SK-N-SH treated with all-trans-retinoic acid at 6 μM for 48 hours (cell line): ENCODE measurements around the gene APC2.

Experiments used
- ARNTL ChIP-seq: fragments of 450-650 bp; formaldehyde crosslinking; IDR thresholded peaks from 2 replicates; pipeline ENCODE4 v1.5.0; 2020; ENCODE audit warnings: low read depth, mild to moderate bottlenecking, moderate library complexity, borderline replicate concordance
- BACH2 ChIP-seq: fragments of 250-450 bp; sonication (Bioruptor Pico); IDR thresholded peaks from 2 replicates; pipeline ENCODE4 v1.9.0; 2021; ENCODE audit warnings: mild to moderate bottlenecking, borderline replicate concordance
- OSR1 ChIP-seq: fragments of 250-450 bp; sonication (Bioruptor Pico); IDR thresholded peaks from 2 replicates; pipeline ENCODE4 v1.8.0; 2022; ENCODE audit warnings: moderate library complexity, mild to moderate bottlenecking, inconsistent platforms
- PPARA ChIP-seq: fragments of 250-450 bp; sonication (Bioruptor Pico); IDR thresholded peaks from 2 replicates; pipeline ENCODE4 v1.5.0; 2020; ENCODE audit warnings: mild to moderate bottlenecking, borderline replicate concordance
- TOX ChIP-seq: fragments of 250-450 bp; sonication (Bioruptor Pico); IDR thresholded peaks from 2 replicates; pipeline ENCODE4 v1.8.0; 2021; ENCODE audit warnings: mild to moderate bottlenecking, moderate library complexity, borderline replicate concordance
- ZC3H10 ChIP-seq: fragments of 250-450 bp; sonication (Bioruptor Pico); IDR thresholded peaks from 2 replicates; pipeline ENCODE4 v1.5.1; 2021; ENCODE audit warnings: mild to moderate bottlenecking, moderate library complexity
- ZFP3 ChIP-seq: fragments of 250-450 bp; sonication (Bioruptor Pico); IDR thresholded peaks from 2 replicates; pipeline ENCODE4 v1.5.0; 2020; ENCODE audit warnings: mild to moderate bottlenecking, moderate library complexity
- ZFP30 ChIP-seq: fragments of 450-650 bp; formaldehyde crosslinking; IDR thresholded peaks from 2 replicates; pipeline ENCODE4 v1.5.0; 2022; ENCODE audit warnings: mild to moderate bottlenecking, moderate library complexity
- ZNF565 ChIP-seq: fragments of 450-650 bp; formaldehyde crosslinking; conservative IDR thresholded peaks from 2 replicates; pipeline ENCODE4 v1.5.0; 2020; ENCODE audit warnings: low read depth, mild to moderate bottlenecking, moderate library complexity
- ZNF70 ChIP-seq: fragments of 450-650 bp; formaldehyde crosslinking; IDR thresholded peaks from 2 replicates; pipeline ENCODE4 v1.5.0; 2020; ENCODE audit warnings: mild to moderate bottlenecking, moderate library complexity
- ZNF8 ChIP-seq: fragments of 450-650 bp; formaldehyde crosslinking; IDR thresholded peaks from 2 replicates; pipeline ENCODE4 v1.5.0; 2020; ENCODE audit warnings: mild to moderate bottlenecking, moderate library complexity
- TF ChIP-seq, protein P1 (sequence below): fragments of 250-450 bp; sonication (Bioruptor Pico); IDR thresholded peaks from 2 replicates; pipeline ENCODE4 v1.5.1; 2020; ENCODE audit warnings: low read depth, mild to moderate bottlenecking, moderate library complexity
- TF ChIP-seq, protein P2 (sequence below): fragments of 250-450 bp; sonication (Bioruptor Pico); IDR thresholded peaks from 2 replicates; pipeline ENCODE4 v1.8.0; 2020; ENCODE audit warnings: mild to moderate bottlenecking, moderate library complexity, borderline replicate concordance

DNA sequence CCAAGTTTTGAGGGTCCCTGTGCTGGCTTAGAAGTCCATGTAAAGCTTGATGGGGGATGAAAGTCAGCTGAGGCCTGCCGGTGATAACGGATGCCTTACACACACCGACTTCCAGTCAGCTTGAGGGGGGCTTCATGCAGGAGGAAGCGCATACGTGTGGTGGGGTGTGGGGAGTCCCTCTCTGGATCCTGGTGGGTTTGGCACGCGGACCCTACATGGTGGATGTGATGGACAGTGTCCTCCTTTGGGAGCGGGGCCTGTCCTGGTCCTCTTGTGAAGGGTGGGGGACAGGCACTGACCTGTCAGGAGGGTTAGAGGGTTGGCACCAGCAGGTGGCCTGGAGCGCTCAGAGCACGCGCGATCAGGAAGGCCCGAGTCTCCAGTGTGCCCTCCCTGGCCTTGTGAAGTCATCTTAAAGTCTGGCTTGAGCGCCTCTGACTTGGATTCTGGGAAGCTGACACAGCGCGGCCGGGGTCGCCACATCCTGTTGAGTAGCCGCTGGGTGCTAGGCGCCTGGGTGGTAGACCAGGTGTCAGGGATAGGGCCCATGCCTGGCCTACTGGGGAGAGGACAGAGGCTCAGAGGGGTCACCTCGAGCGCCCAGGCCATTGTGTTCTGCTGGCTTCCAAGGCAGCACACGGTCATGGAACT is 39.7 kb upstream of the APC2 start:
- TF ChIP-seq ZNF565 (CRISPR knock-in tag) (no peak), BACH2 (CRISPR knock-in tag) (no peak), PPARA (CRISPR knock-in tag) (no peak), TOX (no peak), OSR1 (CRISPR knock-in tag) (no peak), ZNF70 (CRISPR knock-in tag) (no peak), ZC3H10 (no peak), ZFP30 (CRISPR knock-in tag) (no peak), ZFP3 (CRISPR knock-in tag) (no peak), ZNF8 (CRISPR knock-in tag) (no peak), ARNTL (CRISPR knock-in tag) (no peak)
- TF ChIP-seq, protein P1, sequence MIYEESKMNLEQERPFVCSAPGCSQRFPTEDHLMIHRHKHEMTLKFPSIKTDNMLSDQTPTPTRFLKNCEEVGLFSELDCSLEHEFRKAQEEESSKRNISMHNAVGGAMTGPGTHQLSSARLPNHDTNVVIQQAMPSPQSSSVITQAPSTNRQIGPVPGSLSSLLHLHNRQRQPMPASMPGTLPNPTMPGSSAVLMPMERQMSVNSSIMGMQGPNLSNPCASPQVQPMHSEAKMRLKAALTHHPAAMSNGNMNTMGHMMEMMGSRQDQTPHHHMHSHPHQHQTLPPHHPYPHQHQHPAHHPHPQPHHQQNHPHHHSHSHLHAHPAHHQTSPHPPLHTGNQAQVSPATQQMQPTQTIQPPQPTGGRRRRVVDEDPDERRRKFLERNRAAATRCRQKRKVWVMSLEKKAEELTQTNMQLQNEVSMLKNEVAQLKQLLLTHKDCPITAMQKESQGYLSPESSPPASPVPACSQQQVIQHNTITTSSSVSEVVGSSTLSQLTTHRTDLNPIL, result no peak
- TF ChIP-seq, protein P2, sequence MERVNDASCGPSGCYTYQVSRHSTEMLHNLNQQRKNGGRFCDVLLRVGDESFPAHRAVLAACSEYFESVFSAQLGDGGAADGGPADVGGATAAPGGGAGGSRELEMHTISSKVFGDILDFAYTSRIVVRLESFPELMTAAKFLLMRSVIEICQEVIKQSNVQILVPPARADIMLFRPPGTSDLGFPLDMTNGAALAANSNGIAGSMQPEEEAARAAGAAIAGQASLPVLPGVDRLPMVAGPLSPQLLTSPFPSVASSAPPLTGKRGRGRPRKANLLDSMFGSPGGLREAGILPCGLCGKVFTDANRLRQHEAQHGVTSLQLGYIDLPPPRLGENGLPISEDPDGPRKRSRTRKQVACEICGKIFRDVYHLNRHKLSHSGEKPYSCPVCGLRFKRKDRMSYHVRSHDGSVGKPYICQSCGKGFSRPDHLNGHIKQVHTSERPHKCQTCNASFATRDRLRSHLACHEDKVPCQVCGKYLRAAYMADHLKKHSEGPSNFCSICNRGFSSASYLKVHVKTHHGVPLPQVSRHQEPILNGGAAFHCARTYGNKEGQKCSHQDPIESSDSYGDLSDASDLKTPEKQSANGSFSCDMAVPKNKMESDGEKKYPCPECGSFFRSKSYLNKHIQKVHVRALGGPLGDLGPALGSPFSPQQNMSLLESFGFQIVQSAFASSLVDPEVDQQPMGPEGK (CRISPR knock-in tag), result no peak
